Hematopoietic multipotent progenitor cell treated with erythropoietin and hydrocortisone succinate and interleukin-3 and kit ligand, for 15 days (in vitro differentiated cells): ENCODE measurements around the gene KIFBP.
"Not testable (repeated sequence)": the region's sequence is repeated elsewhere in the genome, so short reads cannot be mapped to it uniquely, and the experiment has no call there.

Experiments
- DNase-seq: peaks from one replicate; pipeline ENCODE4 v3.0.0-alpha.2; 2015; ENCODE audit warnings: low spot score

KIFBP gene, protein sequence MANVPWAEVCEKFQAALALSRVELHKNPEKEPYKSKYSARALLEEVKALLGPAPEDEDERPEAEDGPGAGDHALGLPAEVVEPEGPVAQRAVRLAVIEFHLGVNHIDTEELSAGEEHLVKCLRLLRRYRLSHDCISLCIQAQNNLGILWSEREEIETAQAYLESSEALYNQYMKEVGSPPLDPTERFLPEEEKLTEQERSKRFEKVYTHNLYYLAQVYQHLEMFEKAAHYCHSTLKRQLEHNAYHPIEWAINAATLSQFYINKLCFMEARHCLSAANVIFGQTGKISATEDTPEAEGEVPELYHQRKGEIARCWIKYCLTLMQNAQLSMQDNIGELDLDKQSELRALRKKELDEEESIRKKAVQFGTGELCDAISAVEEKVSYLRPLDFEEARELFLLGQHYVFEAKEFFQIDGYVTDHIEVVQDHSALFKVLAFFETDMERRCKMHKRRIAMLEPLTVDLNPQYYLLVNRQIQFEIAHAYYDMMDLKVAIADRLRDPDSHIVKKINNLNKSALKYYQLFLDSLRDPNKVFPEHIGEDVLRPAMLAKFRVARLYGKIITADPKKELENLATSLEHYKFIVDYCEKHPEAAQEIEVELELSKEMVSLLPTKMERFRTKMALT

DNA sequence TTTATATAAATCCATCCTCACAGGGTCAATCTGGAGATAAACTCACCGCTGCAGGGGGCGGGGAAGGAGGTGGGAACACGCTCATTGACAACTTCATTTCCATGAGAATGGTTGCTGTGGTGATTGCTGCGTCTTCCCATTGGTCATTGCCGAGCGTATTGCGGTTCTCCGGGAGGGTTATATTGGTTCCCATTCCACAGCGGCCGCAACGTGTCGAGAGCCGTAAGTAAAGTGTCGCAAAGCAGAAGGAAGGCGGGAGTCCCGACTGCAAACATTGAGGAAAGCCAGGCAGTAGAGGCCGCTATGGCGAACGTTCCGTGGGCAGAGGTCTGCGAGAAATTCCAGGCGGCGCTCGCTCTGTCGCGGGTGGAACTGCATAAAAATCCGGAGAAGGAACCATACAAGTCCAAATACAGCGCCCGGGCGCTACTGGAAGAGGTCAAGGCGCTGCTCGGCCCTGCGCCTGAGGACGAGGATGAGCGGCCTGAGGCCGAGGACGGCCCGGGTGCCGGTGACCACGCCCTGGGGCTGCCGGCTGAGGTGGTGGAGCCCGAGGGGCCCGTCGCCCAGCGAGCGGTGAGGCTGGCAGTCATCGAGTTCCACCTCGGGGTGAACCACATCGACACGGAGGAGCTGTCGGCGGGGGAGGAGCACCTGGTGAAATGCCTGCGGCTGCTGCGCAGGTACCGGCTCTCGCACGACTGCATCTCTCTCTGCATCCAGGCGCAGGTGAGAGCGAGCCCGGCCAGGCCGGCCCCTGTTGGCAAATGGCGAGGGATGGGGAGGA, at the start of gene KIFBP:
Gene KIFBP, plus strand, starts transcription at position 274 of the 787 bp plus-strand sequence. Its CDS starts 30 bp downstream, at position 304.
- peak; percentile 82 for DNase-seq

DNA sequence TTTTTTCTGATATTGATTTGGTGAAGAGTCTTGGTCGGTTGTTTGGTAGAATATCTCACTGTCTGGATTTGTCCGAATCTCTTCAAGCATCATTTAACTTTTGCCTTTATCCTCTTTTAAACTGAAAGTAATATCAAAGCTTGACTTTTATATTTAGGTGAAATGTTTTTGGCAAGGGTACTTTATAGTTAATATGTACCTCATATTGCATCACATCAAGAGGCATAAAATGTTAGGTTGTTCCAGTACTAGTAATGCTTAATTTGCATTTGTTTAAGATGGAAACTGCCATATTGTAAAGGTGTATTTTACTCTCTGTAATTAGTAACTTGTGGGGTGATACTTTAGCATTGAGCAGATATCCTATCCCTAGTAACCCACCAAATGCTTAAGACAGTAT, 49.7 kb upstream of the KIFBP start:
- DNase-seq, result no peak

DNA sequence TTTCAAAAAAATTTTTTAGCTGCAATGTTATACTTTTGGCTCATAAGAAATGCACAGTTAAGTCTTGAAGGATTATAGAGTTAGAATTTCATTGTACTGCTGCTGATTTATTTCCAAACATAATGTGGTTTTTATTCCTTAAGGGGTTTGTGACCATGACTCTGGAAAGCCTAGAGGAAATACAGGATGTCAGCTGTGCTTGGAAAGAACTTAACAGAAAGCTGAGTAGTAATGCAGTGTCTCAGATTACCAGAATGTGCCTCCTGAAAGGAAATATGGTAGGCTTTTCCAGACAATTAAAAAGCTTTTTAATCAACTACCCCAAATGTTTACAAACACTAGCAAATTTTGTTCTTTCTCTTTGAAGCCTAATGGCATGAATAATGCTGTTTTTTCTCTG, 47.7 kb upstream of the KIFBP start:
- DNase-seq, result not testable (repeated sequence)

DNA sequence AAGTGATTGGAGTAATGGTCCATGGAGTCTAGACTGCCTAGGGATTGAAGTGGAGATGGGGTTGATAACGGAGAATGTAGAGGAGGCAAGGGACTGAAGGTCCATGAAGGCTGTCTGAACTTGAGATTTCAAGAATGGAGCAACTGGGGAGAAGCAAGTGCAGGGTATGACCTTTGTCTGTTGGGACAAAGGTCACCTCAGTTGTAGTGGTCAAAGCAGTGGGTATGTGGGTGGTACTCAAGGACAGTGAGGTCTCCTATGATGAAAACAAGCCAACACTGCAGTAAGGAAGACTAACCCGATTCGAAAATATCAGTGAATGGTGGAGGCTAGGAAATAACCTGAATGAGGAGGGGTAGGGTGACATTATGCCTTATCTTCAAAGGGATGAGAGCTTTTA, 38.0 kb upstream of the KIFBP start:
- no peak for DNase-seq

DNA sequence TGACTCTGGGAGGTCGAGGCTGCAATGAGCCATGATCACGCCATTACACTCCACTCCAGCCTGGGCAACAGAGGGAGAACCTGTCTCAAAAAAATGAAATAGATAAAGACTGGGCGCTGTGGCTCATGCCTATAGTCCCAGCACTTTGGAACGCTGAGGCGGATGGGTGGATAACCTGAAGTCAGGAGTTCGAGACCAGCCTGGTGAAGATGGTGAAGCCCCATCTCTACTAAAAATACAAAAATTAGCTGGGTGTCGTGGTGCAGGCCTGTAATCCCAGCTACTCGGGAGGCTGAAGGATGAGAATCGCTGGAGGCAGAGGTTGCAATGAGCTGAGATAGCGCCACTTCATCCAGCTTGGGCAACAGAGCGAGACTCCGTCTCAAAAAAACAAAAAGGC, 33.7 kb upstream of the KIFBP start:
- DNase-seq, result no peak

DNA sequence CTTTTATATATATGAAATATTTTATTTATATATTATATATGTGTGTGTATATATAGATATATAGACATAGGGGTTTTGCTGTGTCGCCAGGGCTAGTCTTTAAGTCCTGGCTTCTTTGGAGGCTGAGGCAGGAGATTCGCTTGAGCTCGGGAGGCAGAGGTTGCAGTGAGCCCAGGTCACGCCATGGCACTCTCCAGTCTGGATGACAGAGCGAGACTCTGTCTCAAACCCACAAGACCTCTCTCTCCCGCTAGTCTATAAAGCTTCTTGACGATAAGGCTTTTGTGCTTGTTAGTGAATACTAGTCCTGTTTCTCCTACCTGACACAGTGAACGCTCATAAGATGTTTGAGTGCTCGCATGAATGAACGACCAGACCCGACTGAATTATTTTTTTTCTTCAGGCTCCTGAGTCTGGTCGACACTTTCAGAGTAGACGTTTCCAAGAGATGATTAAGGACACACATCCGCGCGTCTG, 33.2 kb upstream of the KIFBP start:
- DNase-seq, result no peak

DNA sequence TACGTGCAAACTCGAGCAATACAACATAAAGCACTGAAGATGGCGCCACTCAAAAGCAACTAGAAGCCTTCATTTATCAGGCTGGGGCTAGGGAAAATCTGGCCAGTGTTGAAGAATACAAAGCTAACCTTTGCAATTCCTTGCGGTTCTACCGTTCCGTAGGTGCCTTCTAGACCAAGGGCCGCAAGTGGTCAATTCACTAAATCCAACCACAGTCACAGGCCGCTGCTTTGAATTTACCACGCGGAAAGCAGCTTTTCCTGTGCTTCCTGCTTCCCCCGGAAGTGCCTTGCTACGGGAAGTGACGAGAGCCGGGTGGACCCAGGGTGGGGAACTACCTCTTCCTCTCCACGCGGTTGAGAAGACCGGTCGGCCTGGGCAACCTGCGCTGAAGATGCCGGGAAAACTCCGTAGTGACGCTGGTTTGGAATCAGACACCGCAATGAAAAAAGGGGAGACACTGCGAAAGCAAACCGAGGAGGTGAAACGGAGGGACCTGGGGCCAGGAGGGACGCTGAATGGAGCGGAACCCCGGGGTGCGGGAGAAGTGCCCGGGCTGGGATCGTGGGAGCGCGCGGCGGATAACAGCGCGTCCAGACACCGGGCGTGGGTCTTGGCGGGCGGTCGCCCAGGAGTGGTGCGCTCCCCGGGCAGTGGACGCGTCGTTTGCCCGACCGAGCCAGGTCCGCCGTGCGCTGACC, 32.6 kb upstream of the KIFBP start, which contains the start of gene DDX21:
Gene DDX21, plus strand, starts transcription at position 339 of the 701 bp plus-strand sequence. Its CDS starts 56 bp downstream, at position 395.
- peak; percentile 87 for DNase-seq

DNA sequence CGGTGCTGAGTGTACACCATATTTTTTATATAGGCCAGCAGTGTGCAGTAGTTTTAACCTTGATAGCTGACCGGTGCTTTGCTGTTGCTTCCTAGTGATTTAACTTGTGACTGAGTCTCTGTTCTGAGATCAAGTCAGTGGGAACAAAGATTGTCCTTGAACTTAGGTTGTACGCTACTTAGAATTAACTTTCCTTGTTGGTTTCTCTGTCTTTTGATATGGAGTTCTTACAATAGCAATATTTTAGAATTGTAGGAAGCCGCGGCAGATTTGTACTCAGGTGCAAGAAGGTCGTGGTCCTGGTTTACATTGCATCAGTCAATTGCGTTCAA, 31.4 kb upstream of the KIFBP start:
- DNase-seq, result no peak

DNA sequence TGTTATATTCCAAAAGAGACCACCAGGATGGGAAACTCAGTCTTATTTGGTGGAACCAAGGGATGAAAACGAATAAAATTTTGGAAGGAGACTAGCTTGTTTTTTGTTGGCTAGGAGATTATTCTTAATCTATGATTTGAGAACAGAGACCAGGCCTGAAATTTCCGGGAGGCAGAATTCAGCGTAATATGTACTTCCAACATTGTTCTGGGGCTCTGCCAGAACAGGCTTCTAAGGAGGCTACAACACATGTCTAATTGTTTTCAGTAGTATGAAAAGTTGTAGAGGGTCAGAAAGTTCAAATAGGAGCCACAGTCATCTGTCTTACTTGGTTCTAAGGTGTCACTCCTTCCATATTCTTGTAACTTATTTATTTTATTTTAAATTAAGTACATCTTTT, 30.9 kb upstream of the KIFBP start:
- DNase-seq, result no peak

DNA sequence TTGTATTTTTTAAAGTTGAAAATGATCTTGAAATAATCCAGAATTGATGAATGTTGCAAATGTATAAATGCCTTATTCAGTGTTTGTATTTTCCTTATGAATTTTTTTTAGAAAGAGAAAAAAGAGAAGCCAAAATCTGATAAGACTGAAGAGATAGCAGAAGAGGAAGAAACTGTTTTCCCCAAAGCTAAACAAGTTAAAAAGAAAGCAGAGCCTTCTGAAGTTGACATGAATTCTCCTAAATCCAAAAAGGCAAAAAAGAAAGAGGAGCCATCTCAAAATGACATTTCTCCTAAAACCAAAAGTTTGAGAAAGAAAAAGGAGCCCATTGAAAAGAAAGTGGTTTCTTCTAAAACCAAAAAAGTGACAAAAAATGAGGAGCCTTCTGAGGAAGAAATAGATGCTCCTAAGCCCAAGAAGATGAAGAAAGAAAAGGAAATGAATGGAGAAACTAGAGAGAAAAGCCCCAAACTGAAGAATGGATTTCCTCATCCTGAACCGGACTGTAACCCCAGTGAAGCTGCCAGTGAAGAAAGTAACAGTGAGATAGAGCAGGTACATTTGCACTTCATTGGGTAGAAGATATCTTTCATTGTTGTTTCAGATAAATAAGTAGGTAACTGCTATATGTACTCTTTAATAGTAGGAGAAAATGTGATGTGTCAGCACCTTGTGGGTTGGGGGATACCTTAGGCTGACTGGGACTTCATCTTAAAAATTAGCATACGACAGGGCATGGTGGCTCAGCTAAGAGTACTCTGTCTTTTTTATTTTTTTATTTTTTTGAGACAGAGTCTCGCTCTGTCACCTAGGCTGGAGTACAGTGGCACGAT, 28.7 kb upstream of the KIFBP start:
- DNase-seq, result no peak

DNA sequence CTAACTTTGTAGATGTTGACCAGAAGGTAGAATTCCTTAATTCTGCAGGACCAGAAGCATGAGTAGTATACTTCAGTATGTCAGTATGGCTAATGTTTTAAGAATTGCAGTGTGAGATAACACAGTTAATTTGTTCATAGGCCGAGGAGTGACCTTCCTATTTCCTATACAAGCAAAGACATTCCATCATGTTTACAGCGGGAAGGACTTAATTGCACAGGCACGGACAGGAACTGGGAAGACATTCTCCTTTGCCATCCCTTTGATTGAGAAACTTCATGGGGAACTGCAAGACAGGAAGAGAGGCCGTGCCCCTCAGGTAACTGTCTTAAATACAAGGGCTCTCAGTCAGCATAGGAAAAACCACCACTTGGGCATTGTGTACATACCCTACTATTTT, 25.5 kb upstream of the KIFBP start:
- DNase-seq, result no peak

DNA sequence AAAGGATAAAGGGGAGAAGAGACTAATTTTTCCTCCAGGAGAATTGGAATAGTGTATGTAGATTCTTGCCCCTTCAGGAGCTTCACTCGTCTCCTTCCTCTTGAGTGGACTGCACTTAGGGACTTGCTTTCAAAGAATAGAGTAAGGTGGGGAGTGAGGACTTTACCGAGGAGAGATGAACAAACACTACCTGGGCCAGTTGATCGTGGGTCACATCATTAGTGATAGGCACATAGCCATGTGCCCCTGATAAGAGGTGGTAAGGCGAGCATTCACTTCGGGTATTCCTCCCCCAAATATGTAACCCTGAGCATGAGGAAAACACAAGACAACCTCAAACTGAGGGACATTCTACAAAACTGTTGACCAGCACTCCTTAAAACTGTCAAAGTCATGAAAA, 14.6 kb upstream of the KIFBP start:
- no peak for DNase-seq

DNA sequence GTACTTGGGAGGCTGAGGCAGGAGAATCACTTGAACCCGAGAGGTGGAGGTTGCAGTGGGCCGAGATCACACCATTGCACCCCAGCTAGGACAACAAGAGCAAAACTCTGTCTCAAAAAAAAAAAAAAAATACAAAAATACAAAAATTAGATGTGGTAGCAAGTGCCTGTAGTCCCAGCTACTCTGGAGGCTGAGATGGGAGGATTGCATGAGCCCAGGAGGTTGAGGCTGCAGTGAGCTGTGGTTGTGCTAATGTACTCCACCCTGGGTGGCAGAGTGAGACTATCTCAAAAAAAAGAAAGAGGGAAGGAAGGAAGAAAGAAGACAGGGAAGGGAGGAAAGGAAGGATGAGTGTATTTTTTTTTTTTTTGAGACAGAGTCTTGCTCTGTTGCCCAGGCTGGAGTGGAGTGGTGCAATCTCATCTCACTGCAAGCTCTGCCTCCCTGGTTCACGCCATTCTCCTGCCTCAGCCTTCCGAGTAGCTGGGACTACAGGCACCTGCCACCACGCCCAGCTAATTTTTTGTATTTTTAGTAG, 12.6 kb upstream of the KIFBP start:
- not testable (repeated sequence) for DNase-seq

DNA sequence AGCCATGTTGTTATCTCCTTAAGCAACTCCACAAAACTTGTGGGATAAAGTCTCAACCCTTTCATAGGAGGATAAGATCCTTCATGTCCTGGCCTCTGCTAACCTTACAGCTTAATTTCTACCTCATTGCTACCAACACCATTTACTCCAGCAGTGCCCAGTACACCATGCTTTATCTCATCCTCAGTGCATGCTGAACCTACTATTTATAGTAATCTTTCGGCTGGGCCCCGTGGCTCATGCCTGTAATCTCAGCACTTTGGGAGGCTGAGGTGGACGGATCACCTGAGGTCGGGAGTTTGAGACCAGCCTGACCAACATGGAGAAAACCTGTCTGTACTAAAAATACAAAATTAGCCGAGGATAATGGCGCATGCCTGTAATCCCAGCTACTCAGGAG, 8.9 kb upstream of the KIFBP start:
- DNase-seq, result not testable (repeated sequence)

DNA sequence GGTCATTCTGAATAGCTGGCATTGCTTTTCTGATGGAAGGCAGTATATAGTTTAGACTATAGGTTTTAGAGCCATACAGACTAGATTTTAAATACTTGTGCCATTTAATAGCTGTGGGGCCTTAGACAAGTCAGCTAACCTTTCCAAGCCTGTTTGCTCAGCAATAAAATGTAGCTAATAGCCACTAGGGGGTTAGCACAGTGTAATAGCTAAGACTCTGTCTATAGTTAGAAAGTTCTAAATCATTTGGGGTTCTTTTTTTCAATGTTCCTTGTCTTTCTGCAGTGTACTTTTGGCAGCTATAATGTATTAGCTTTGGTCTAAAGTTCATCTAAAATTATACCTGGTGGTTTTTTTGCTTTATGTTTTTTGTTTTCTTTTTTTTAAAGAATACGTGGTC, 7.5 kb upstream of the KIFBP start:
- DNase-seq, result no peak

DNA sequence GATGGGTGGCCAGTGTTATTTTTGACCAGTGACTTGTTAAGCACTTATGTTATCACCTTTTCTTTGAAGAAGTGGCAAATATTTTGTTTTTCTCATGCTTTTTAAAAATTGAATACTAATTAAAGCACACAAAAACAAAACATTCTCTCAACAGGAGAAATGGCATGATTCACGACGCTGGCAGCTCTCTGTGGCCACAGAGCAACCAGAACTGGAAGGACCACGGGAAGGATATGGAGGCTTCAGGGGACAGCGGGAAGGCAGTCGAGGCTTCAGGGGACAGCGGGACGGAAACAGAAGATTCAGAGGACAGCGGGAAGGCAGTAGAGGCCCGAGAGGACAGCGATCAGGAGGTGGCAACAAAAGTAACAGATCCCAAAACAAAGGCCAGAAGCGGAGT, 6.2 kb upstream of the KIFBP start:
- no peak for DNase-seq

DNA sequence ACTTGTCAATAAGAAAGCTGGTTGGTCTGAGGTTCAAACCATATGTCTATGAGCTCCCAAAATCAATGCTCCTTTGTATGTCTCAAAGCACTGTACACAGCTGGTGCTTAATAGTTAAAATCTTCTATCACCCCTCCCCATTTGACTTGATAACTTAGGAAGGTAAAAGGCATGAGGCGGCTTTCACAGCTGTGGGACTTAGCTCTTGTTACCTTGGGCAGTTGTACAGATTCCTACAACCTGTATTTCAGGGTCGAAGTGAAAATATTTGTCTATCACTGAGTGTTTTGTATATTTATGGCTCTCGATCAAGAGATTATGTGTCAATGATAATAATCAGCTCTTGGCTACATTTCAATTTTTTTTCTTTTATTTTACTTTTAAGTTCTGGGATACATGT, 992 bp upstream of the KIFBP start:
- DNase-seq, result no peak

DNA sequence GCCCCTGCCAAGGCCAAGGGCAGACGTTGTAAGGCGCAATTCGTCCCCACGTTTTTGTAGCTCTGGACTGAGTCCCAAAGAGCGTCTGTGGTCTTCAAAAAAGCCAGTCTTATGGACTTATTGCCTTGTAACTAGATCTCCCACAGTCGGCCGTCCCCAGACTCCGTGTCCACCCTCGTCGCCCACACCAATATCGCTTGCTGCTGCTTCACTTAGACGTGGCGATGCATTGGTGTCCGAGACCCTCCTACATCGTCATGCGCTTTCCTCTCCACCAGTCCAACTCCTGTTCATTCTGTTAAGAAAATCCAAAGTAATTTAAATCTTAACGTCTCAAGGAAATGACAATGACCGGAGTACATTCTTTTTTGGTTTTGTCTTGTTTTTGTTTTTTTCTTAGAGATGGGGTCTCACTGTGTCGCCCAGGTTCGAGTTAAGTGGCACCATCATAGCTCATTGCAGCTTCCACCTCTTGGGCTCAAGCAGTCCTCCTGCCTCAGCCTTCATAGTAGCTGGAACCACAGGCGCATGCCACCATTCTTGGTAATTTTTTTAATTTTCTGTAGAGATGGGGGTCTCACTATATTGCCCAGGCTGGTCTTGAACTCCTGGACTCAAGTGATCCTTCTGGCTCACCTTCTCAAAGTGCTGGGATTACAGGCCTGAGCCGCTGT, 851 bp downstream of the KIFBP start:
- no peak for DNase-seq

DNA sequence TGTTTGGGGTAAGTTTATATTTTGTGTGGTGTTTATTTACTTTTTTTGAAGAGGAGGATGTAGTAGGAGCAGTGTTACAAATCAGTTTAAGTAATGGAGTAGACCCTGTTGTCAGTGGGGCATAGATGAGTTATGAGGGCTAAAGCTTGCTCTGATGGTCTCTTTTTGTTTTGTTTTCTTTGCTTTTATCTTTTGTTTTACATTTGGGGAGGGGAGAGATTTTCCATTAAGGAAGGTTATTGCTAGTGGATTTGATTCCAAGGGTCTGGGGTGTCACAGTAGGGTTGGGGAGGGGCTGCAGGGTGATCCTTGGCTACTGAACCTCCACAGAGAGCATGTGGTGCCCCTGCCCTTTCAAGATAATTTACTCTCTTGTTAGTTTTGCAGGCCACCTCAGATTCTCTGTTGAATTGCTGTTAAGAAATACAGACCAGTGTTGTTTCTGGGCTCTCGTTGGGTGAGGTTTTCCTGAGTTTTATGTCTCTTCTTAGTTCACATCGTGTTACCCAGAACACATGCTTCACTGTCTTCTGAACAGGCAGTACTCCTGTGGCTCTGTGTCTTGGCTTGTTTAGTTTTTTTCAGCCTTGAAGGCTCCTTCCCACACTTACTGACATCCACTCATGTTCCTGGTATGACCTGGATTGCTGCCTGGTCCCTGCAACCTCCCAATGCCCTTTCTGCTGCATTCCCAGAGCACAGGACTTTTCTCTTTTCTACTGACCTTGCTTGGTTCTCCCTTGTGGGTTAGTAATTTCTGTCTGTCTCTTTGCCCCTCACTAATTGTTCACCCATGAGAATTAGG, 4.2 kb downstream of the KIFBP start:
- no peak for DNase-seq

DNA sequence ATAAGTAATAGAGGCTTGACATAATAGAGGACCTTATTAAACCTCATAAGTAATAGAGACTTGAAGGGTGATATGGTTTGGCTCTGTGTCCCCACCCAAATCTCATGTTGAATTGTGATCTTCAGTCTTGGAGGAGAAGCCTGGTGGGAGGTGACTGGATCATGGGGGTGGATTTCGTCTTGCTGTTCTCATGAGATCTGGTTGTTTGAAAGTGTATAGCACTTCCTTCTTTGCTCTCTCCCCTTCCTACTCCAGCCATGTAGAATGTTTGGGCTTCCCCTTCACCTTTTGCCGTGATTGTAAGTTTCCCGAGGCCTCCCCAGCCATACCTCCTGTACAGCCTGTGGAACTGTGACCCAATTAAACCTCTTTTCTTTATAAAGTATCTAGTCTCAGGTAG, 8.6 kb downstream of the KIFBP start:
- no peak for DNase-seq
